Progenitor cell of endocrine pancreas (in vitro differentiated cells): ENCODE results near the gene SLC41A3. TPM values are rescaled to one million over a fixed set of nuclear protein-coding genes. Genes with fewer than 3 reads are reported as not detected.

Source experiments
- DNase-seq: peaks from one replicate; pipeline ENCODE4 v3.0.0; 2021; ENCODE audit warnings: low spot score; ENCODE audit not compliant: unreplicated experiment
- H3K27ac Mint-ChIP-seq: 2 replicates; pipeline ENCODE4 v1.8.0; 2021; ENCODE audit warnings: mild to moderate bottlenecking, moderate library complexity, mixed read lengths
- H3K27me3 Mint-ChIP-seq: 2 replicates; pipeline ENCODE4 v1.8.0; 2021; ENCODE audit warnings: mixed read lengths
- H3K36me3 Mint-ChIP-seq: 2 replicates; pipeline ENCODE4 v1.8.0; 2022; ENCODE audit warnings: mixed read lengths; ENCODE audit not compliant: insufficient read depth
- H3K4me1 Mint-ChIP-seq: 2 replicates; pipeline ENCODE4 v1.8.0; 2021; ENCODE audit warnings: low read depth, mixed read lengths
- H3K4me3 Mint-ChIP-seq: 2 replicates; pipeline ENCODE4 v1.8.0; 2021; ENCODE audit warnings: low read depth, mild to moderate bottlenecking, moderate library complexity, mixed read lengths
- H3K9me3 Mint-ChIP-seq: 2 replicates; pipeline ENCODE4 v1.8.0; 2021; ENCODE audit warnings: low read depth, mixed read lengths
- total RNA-seq: library from RNA; stranded (reverse); gene quantifications from 2 replicates; pipeline ENCODE4 v1.2.1, GENCODE V29; 2021
- TF ChIP-seq, protein P1 (sequence below): fragments of 200-600 bp; sonication (generic); IDR thresholded peaks from one replicate; pipeline ENCODE4 v1.5.0; 2021; ENCODE audit warnings: antibody characterized with exemption, mild to moderate bottlenecking; ENCODE audit not compliant: unreplicated experiment

SLC41A3 gene
- total RNA-seq, 1 donor from 2014 or later = 62.4 TPM

GRCh38 chr3:126035362-126036050 lies 48.4 kb downstream of the SLC41A3 start:
- peaks cover 6% of the 10 kb centered on the region for H3K9me3 Mint-ChIP-seq
- no peaks in the 10 kb centered on the region for H3K27me3 Mint-ChIP-seq
- H3K27ac Mint-ChIP-seq = no peak overlapping the region
- DNase-seq = no peak
- TF ChIP-seq, protein P1, sequence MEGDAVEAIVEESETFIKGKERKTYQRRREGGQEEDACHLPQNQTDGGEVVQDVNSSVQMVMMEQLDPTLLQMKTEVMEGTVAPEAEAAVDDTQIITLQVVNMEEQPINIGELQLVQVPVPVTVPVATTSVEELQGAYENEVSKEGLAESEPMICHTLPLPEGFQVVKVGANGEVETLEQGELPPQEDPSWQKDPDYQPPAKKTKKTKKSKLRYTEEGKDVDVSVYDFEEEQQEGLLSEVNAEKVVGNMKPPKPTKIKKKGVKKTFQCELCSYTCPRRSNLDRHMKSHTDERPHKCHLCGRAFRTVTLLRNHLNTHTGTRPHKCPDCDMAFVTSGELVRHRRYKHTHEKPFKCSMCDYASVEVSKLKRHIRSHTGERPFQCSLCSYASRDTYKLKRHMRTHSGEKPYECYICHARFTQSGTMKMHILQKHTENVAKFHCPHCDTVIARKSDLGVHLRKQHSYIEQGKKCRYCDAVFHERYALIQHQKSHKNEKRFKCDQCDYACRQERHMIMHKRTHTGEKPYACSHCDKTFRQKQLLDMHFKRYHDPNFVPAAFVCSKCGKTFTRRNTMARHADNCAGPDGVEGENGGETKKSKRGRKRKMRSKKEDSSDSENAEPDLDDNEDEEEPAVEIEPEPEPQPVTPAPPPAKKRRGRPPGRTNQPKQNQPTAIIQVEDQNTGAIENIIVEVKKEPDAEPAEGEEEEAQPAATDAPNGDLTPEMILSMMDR = no peak
- no peaks in the 10 kb centered on the region for H3K4me1 Mint-ChIP-seq
- peaks cover 27% of the 10 kb centered on the region for H3K36me3 Mint-ChIP-seq
- no peak overlapping the region for H3K4me3 Mint-ChIP-seq

- Mint-ChIP-seq H3K4me1 (no peaks in the 10 kb centered on the region), H3K4me3 (no peak overlapping the region), H3K36me3 (peaks cover 29% of the 10 kb centered on the region), H3K27me3 (no peaks in the 10 kb centered on the region), H3K9me3 (peaks cover 6% of the 10 kb centered on the region), H3K27ac (no peak overlapping the region)
- no peak for DNase-seq
- TF ChIP-seq, protein P1 = no peak
Measured at GRCh38 chr3:126034481-126035361, 49.2 kb downstream of the SLC41A3 start.

DNA sequence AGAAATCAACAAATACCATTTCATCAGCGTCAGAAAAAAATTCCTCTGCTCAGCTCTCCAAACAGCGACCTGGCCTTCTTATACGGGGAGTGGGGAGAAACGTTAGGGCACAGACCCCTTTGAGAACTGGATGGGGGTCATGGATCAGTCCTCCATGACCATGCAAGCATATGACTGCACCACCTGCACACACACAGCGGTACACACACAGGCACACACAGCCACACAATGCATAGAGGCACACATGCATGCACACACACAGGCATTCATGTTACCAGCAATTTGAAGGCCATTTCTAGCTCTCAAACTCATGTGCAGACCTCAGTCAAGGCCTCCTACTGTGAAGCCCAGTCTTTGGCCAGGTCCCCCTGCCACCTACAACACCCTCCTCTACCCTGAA lies 50.2 kb downstream of the SLC41A3 start:
- Mint-ChIP-seq H3K4me3 (no peak overlapping the region), H3K9me3 (peaks cover 15% of the 10 kb centered on the region), H3K4me1 (no peaks in the 10 kb centered on the region), H3K36me3 (peaks cover 34% of the 10 kb centered on the region), H3K27ac (peak overlapping the region; percentile 39), H3K27me3 (no peaks in the 10 kb centered on the region)
- TF ChIP-seq, protein P1 = no peak
- DNase-seq = no peak

DNA sequence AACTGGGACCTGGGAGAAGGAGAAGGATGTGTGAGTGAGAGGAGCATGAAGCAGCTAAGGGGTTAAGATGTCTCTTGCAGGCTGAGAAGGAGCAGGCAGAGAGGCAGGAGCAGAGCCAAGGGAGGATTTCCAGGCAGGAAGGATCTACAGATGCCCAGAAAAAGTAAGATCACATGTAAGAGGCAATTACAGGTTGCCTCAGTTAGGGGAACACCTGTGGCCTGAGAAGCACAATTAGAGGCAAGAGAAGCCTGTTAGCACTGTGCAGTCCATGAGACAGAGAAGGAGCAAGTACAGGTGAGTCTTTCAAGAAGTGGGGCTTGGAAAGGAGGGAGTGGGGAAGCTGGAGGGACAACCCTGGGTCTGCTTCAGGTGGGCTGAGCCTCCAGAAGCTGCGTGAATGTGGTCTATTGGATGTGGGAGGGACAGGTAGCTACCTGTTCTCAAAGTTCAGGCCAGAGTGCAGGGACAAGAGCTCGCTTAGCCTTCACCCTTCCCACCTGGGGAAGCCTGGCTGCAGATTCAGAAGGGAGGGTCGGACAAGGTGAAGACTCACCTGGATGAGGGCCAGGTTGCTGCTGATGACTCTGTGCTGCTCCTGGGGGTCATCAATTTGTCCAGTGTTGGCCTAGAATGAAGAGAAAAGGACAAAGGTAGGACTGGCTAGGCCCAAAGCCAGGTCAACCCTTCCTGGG lies 50.7 kb downstream of the SLC41A3 start:
- H3K27ac Mint-ChIP-seq = no peak overlapping the region
- H3K4me1 Mint-ChIP-seq = no peaks in the 10 kb centered on the region
- no peaks in the 10 kb centered on the region for H3K27me3 Mint-ChIP-seq
- peaks cover 13% of the 10 kb centered on the region for H3K9me3 Mint-ChIP-seq
- no peak for DNase-seq
- TF ChIP-seq, protein P1 = no peak
- H3K36me3 Mint-ChIP-seq = peaks cover 33% of the 10 kb centered on the region
- H3K4me3 Mint-ChIP-seq = no peak overlapping the region

- H3K27me3 Mint-ChIP-seq = no peaks in the 10 kb centered on the region
- no peaks in the 10 kb centered on the region for H3K4me1 Mint-ChIP-seq
- no peak overlapping the region for H3K27ac Mint-ChIP-seq
- peaks cover 34% of the 10 kb centered on the region for H3K36me3 Mint-ChIP-seq
- TF ChIP-seq, protein P1 = no peak
- DNase-seq = no peak
- H3K9me3 Mint-ChIP-seq = peaks cover 18% of the 10 kb centered on the region
- no peak overlapping the region for H3K4me3 Mint-ChIP-seq
Measured at GRCh38 chr3:126031981-126032471, 51.9 kb downstream of the SLC41A3 start.
